GM04504 (cell line): Measurements from ENCODE around the gene PRMT2.

Experiments used
- DNase-seq: peaks from one replicate; pipeline ENCODE4 v3.0.0-alpha.2; 2012; ENCODE audit warnings: low read depth

The PRMT2 gene

GRCh38 chr21:46643379-46644177, 8.1 kb downstream of the PRMT2 start:
- no peak for DNase-seq

GRCh38 chr21:46645840-46646239, 10.4 kb downstream of the PRMT2 start:
- DNase-seq = no peak

GRCh38 chr21:46646541-46647154, 11.2 kb downstream of the PRMT2 start:
- DNase-seq = no peak

- DNase-seq = no peak
These were observed 13.1 kb downstream of the PRMT2 start for GRCh38 chr21:46648539-46648938.

GRCh38 chr21:46649356-46649755, 13.9 kb downstream of the PRMT2 start:
- no peak for DNase-seq

GRCh38 chr21:46650476-46651098, 15.1 kb downstream of the PRMT2 start:
- no peak for DNase-seq

GRCh38 chr21:46651121-46651520, 15.6 kb downstream of the PRMT2 start:
- no peak for DNase-seq

- DNase-seq = no peak
These were observed 19.8 kb downstream of the PRMT2 start for GRCh38 chr21:46655230-46655629.

- DNase-seq = no peak
These were observed 21.3 kb downstream of the PRMT2 start for GRCh38 chr21:46656820-46657219.

GRCh38 chr21:46660505-46660904, 25.0 kb downstream of the PRMT2 start:
- DNase-seq = no peak

- DNase-seq = peak; percentile 50
These were observed 25.7 kb downstream of the PRMT2 start for GRCh38 chr21:46661211-46661625.

GRCh38 chr21:46661642-46662366, 26.3 kb downstream of the PRMT2 start:
- DNase-seq = no peak

- DNase-seq = no peak
These were observed 26.8 kb downstream of the PRMT2 start for GRCh38 chr21:46662367-46662654.

GRCh38 chr21:46662765-46663500, 27.5 kb downstream of the PRMT2 start:
- DNase-seq = no peak

GRCh38 chr21:46663754-46664153, 28.3 kb downstream of the PRMT2 start:
- DNase-seq = no peak

- DNase-seq = no peak
These were observed 29.0 kb downstream of the PRMT2 start for GRCh38 chr21:46664316-46664995.

- DNase-seq = no peak
These were observed 30.1 kb downstream of the PRMT2 start for GRCh38 chr21:46665566-46665965.

- no peak for DNase-seq
These were observed 31.7 kb downstream of the PRMT2 start for GRCh38 chr21:46666941-46667740.

- DNase-seq = no peak
These were observed 32.4 kb downstream of the PRMT2 start for GRCh38 chr21:46667741-46668380.

GRCh38 chr21:46668381-46668780, 32.9 kb downstream of the PRMT2 start:
- DNase-seq = no peak
